GM12891 (cell line): ENCODE results near the gene ZC3H18.

Experiments
- POLR2A ChIP-seq: IDR thresholded peaks from 2 replicates; pipeline ENCODE4 v1.6.1; 2011; ENCODE audit warnings: low read depth, low read length, control low read depth
- POLR2AphosphoS5 ChIP-seq: IDR thresholded peaks from 2 replicates; pipeline ENCODE4 v1.6.1; 2011; ENCODE audit warnings: low read depth, low read length, control low read depth
- POU2F2 ChIP-seq: IDR thresholded peaks from 2 replicates; pipeline ENCODE4 v1.6.1; 2011; ENCODE audit warnings: low read depth, mild to moderate bottlenecking, control low read depth, low read length, moderate library complexity
- SPI1 ChIP-seq: IDR thresholded peaks from 2 replicates; pipeline ENCODE4 v1.6.1; 2011; ENCODE audit warnings: low read depth, low read length, control low read depth
- TAF1 ChIP-seq: IDR thresholded peaks from 2 replicates; pipeline ENCODE4 v1.6.1; 2011; ENCODE audit warnings: low read depth, low read length, control low read depth

DNA sequence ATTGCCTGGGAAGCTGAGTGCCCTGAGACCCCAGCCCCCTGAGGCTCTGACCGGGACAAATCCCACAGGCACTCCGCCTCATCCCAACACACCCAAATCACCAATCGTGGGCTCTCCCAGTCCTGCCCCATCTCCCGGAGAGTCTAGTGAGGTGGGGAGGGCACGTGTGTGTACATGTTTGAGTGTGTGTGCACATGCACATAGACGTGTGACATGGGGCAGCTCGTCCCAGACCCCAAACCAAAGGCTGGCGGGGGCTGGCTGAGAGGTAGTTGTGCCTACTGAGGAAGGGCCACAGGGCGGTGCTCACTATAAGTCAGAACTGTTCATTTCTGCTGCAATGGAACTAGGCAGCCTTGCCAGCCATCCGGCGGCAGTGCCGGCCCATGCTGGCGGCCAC is 107.5 kb downstream of the ZC3H18 start:
- TF ChIP-seq POLR2A (no peak), POLR2AphosphoS5 (no peak), TAF1 (no peak), POU2F2 (no peak), SPI1 (no peak)
